Keratinocyte (primary cell): Measurements from ENCODE around the gene NEK6. TPM values are rescaled to one million over a fixed set of nuclear protein-coding genes. Genes with fewer than 3 reads are reported as not detected.

ENCODE experiments used
- DNase-seq: peaks from one replicate; pipeline ENCODE4 v3.0.0-alpha.2; 2011; ENCODE audit warnings: low read depth, missing footprints, low spot score
- FAIRE-seq: peaks from 2 replicates; lab custom pipeline; 2011; peaks lifted over from hg19 to GRCh38; lab: Jason Lieb, UNC
- H2AFZ ChIP-seq: 2 replicates; pipeline ENCODE4 v1.6.0; 2012; ENCODE audit warnings: low read length, control low read depth, inconsistent platforms; ENCODE audit not compliant: control insufficient read depth
- H3K27ac ChIP-seq: 2 replicates; pipeline ENCODE4 v1.5.1; 2011; ENCODE audit warnings: low read length; ENCODE audit not compliant: control insufficient read depth, insufficient read depth
- H3K27me3 ChIP-seq: 3 replicates; pipeline ENCODE4 v1.6.0; 2011; ENCODE audit warnings: low read length; ENCODE audit not compliant: control insufficient read depth, insufficient read depth; ENCODE audit errors: extremely low read depth
- H3K36me3 ChIP-seq, 2 experiments: 2 replicates in 1 of 2; 3 replicates in 1 of 2; pipeline ENCODE4 v1.5.1; 2011; ENCODE audit warnings: low read length in 2 of 2, mild to moderate bottlenecking in 1 of 2; ENCODE audit not compliant: control insufficient read depth in 2 of 2, insufficient read depth in 2 of 2; ENCODE audit errors: extremely low read depth in 1 of 2
- H3K4me1 ChIP-seq: 3 replicates; pipeline ENCODE4 v1.5.1; 2011; ENCODE audit warnings: low read length; ENCODE audit not compliant: control insufficient read depth, insufficient read depth; ENCODE audit errors: extremely low read depth
- H3K4me2 ChIP-seq: 3 replicates; pipeline ENCODE4 v1.6.0; 2011; ENCODE audit warnings: low read depth, low read length; ENCODE audit not compliant: control insufficient read depth, insufficient read depth; ENCODE audit errors: extremely low read depth
- H3K4me3 ChIP-seq, 3 experiments: fragments of 200-600 bp in 1 of 3; sonication (generic) in 1 of 3; 2 replicates in 2 of 3; 3 replicates in 1 of 3; pipeline ENCODE4 v1.5.1; 2011 to 2016; ENCODE audit warnings: low read length in 3 of 3, mild to moderate bottlenecking in 3 of 3, control low read depth in 2 of 3, inconsistent platforms in 1 of 3, low read depth in 1 of 3, mixed read lengths in 1 of 3, mixed run types in 1 of 3, moderate library complexity in 1 of 3; ENCODE audit not compliant: control insufficient read depth in 2 of 3, insufficient read depth in 2 of 3; ENCODE audit errors: extremely low read depth in 1 of 3
- H3K79me2 ChIP-seq: 2 replicates; pipeline ENCODE4 v1.6.0; 2012; ENCODE audit warnings: low read length; ENCODE audit not compliant: control insufficient read depth, insufficient read depth
- H3K9ac ChIP-seq: 3 replicates; pipeline ENCODE4 v1.6.0; 2011; ENCODE audit warnings: low read length; ENCODE audit not compliant: control insufficient read depth, insufficient read depth; ENCODE audit errors: extremely low read depth
- H3K9me1 ChIP-seq: 3 replicates; pipeline ENCODE4 v1.6.0; 2011; ENCODE audit warnings: low read length; ENCODE audit not compliant: control insufficient read depth, insufficient read depth; ENCODE audit errors: extremely low read depth
- H3K9me3 ChIP-seq: 2 replicates; pipeline ENCODE4 v1.5.1; 2012; ENCODE audit warnings: low read depth, low read length; ENCODE audit not compliant: control insufficient read depth
- H4K20me1 ChIP-seq: 3 replicates; pipeline ENCODE4 v1.6.0; 2011; ENCODE audit warnings: low read length; ENCODE audit not compliant: control insufficient read depth, insufficient read depth; ENCODE audit errors: extremely low read depth
- CTCF ChIP-seq, 3 experiments: IDR thresholded peaks in 1 of 3; conservative IDR thresholded peaks in 1 of 3; optimal IDR thresholded peaks in 1 of 3; 2 replicates in 2 of 3; 3 replicates in 1 of 3; pipeline versions ENCODE3 to v1.5.1; 2011; ENCODE audit warnings: low read length in 3 of 3, mild to moderate bottlenecking in 3 of 3, moderate library complexity in 2 of 3, control low read depth in 1 of 3, inconsistent platforms in 1 of 3; ENCODE audit not compliant: insufficient read depth in 2 of 3; ENCODE audit errors: extremely low read depth in 1 of 3
- EZH2 ChIP-seq: IDR thresholded peaks from one replicate; pipeline ENCODE4 v1.6.1; 2012; ENCODE audit warnings: inconsistent platforms, mild to moderate bottlenecking, low read length, moderate library complexity
- dilution Hi-C: fragments of 300-500 bp; cut with MboI; formaldehyde crosslinking; loops from one replicate; pipeline ENCODE4 v1.7.0; 2020; ENCODE audit warnings: low sequenced_read_pairs; ENCODE audit not compliant: extremely low pct_ligation_motif_present
- polyA plus RNA-seq, 5 experiments: library from polyadenylated mRNA; depleted of rRNA in 3 of 5; stranded (reverse) in 3 of 5; stranded (forward) in 1 of 5; unstranded in 1 of 5; fragments of >200 nt; gene quantifications; 1 replicate in 1 of 5; 2 replicates in 3 of 5; 3 replicates in 1 of 5; pipeline versions ENCODE4 v1.2.1 to v1.2.3, GENCODE V29; 2011 to 2012; ENCODE audit warnings: missing spikeins in 2 of 5, low read depth in 1 of 5, low replicate concordance in 1 of 5

NEK6 gene
- polyA plus RNA-seq, 1 donor (not counting 4 experiments of a cell fraction or from before 2014, with no cell fraction given), result 56.4 TPM

- H3K79me2 ChIP-seq, result no peaks in the 10 kb centered on the region
- peaks cover 5% of the 10 kb centered on the region for H4K20me1 ChIP-seq
- peaks cover 20 to 27% of the 10 kb centered on the region in 2 experiments for H3K36me3 ChIP-seq
- FAIRE-seq (no peak), DNase-seq (no peak)
- H3K9me1 ChIP-seq, result no peaks in the 10 kb centered on the region
- H3K4me1 ChIP-seq, result peaks cover 16% of the 10 kb centered on the region
- H2AFZ ChIP-seq, result no peak overlapping the region
- dilution Hi-C loops, result no loop called here
- no peak for TF ChIP-seq EZH2
- TF ChIP-seq CTCF (optimal IDR thresholded peaks at IDR 0.05 in 1 of 3, IDR thresholded peaks at IDR 0.05 in 1 of 3, conservative IDR thresholded peaks at IDR 0.05 in 1 of 3; ENCODE audit: extremely low read depth in 1 of 3, insufficient read depth in 2 of 3, low read length in 3 of 3), result no peak
- H3K4me2 ChIP-seq, result no peak overlapping the region
- no peak overlapping the region for H3K9ac ChIP-seq
- no peaks in the 10 kb centered on the region for H3K9me3 ChIP-seq
- H3K27ac ChIP-seq, result no peak overlapping the region
- no peaks in the 10 kb centered on the region for H3K27me3 ChIP-seq
- H3K4me3 ChIP-seq, result no peak overlapping the region
Measured at GRCh38 chr9:124345063-124345462, 87.3 kb downstream of the NEK6 start.

- Histone ChIP-seq H2AFZ (no peak overlapping the region), H3K9me1 (no peaks in the 10 kb centered on the region), H3K79me2 (no peaks in the 10 kb centered on the region), H3K27ac (no peak overlapping the region), H3K9me3 (no peaks in the 10 kb centered on the region), H3K4me3 (no peak overlapping the region), H3K4me1 (peaks cover 16% of the 10 kb centered on the region), H4K20me1 (peaks cover 5% of the 10 kb centered on the region), H3K36me3 (peaks cover 23 to 30% of the 10 kb centered on the region in 2 experiments), H3K9ac (no peak overlapping the region), H3K27me3 (no peaks in the 10 kb centered on the region), H3K4me2 (no peak overlapping the region)
- dilution Hi-C loops, result no loop called here
- FAIRE-seq, result no peak
- no peak for DNase-seq
- TF ChIP-seq CTCF (optimal IDR thresholded peaks at IDR 0.05 in 1 of 3, IDR thresholded peaks at IDR 0.05 in 1 of 3, conservative IDR thresholded peaks at IDR 0.05 in 1 of 3; ENCODE audit: extremely low read depth in 1 of 3, insufficient read depth in 2 of 3, low read length in 3 of 3), result no peak
- TF ChIP-seq EZH2, result no peak
Measured at GRCh38 chr9:124345751-124346281, 88.1 kb downstream of the NEK6 start.
